Natural killer cell (primary cell): ENCODE measurements around the gene KRT7. TPM values are rescaled to one million over a fixed set of nuclear protein-coding genes. Genes with fewer than 3 reads are reported as not detected.
A peak's percentile ranks its signal among the peaks of the same experiment; 100 is the strongest.

ENCODE experiments used
- ATAC-seq, 3 donors: fragments of 150-1000 bp in 2 of 3; fragments of 200-7000 bp in 1 of 3; cut with Tn5 transposase; 1 replicate in 1 of 3; 2 replicates in 2 of 3; pipeline ENCODE4 v1.10.0; 2021; ENCODE audit warnings: mild to moderate bottlenecking in 2 of 3, moderate library complexity in 2 of 3
- DNase-seq, 2 donors: peaks; one replicate each; pipeline versions ENCODE4 v3.0.0 to v3.0.0-alpha.2; 2013 to 2021; ENCODE audit warnings: mixed read lengths in 1 of 2
- H3K27ac ChIP-seq: one replicate; pipeline ENCODE4 v1.5.1; 2013; ENCODE audit warnings: mild to moderate bottlenecking, low read length
- H3K27me3 ChIP-seq: one replicate; pipeline ENCODE4 v1.6.1; 2013; ENCODE audit warnings: low read length; ENCODE audit not compliant: control insufficient read depth, insufficient read depth
- H3K36me3 ChIP-seq: one replicate; pipeline ENCODE4 v1.6.1; 2013; ENCODE audit warnings: low read length; ENCODE audit not compliant: control insufficient read depth, insufficient read depth
- H3K4me1 ChIP-seq: one replicate; pipeline ENCODE4 v1.6.1; 2013; ENCODE audit warnings: low read length; ENCODE audit not compliant: control insufficient read depth, insufficient read depth
- H3K4me3 ChIP-seq: one replicate; pipeline ENCODE4 v1.5.1; 2013; ENCODE audit warnings: low read length
- H3K9me3 ChIP-seq: one replicate; pipeline ENCODE4 v1.6.1; 2013; ENCODE audit warnings: low read length; ENCODE audit not compliant: control insufficient read depth, insufficient read depth
- H3K27ac Mint-ChIP-seq, 2 donors: one replicate each; pipeline ENCODE4 v1.8.0; 2022; ENCODE audit warnings: mild to moderate bottlenecking in 2 of 2, mixed read lengths in 2 of 2, moderate library complexity in 1 of 2
- H3K27me3 Mint-ChIP-seq, 2 donors: one replicate each; pipeline ENCODE4 v1.8.0; 2022; ENCODE audit warnings: low read depth in 2 of 2, mixed read lengths in 2 of 2
- H3K36me3 Mint-ChIP-seq: one replicate; pipeline ENCODE4 v1.8.0; 2022; ENCODE audit warnings: mixed read lengths
- H3K4me1 Mint-ChIP-seq, 2 donors: one replicate each; pipeline ENCODE4 v1.8.0; 2022; ENCODE audit warnings: mixed read lengths in 2 of 2
- H3K4me3 Mint-ChIP-seq: one replicate; pipeline ENCODE4 v1.8.0; 2022; ENCODE audit warnings: mild to moderate bottlenecking, moderate library complexity, mixed read lengths
- H3K9me3 Mint-ChIP-seq, 2 donors: one replicate each; pipeline ENCODE4 v1.8.0; 2022; ENCODE audit warnings: mixed read lengths in 2 of 2
- WGBS: methylation state at CpG from one replicate; pipeline ENCODE4 v1.1.7; 2013; ENCODE audit warnings: missing lambda C conversion rate; ENCODE audit not compliant: insufficient coverage; 5-methylcytosine and 5-hydroxymethylcytosine counted together
- intact Hi-C: fragments of 100-400 bp; cut with micrococcal nuclease; formaldehyde crosslinking; loops from one replicate; pipeline ENCODE4 v1.14.2; 2022
- total RNA-seq, 4 donors: library from RNA; stranded (reverse); fragments of 120-200 nt in 1 of 4; gene quantifications; one replicate each; pipeline versions ENCODE4 v1.2.3 to v1.2.4, GENCODE V29; 2013 to 2022
- TF ChIP-seq, protein P1 (sequence below): fragments of 200-600 bp; IDR thresholded peaks from one replicate; pipeline ENCODE4 v1.8.0; 2022; ENCODE audit warnings: antibody characterized with exemption

Gene KRT7
- total RNA-seq, 3 donors from 2014 or later (not counting 1 experiment from before 2014, with no cell fraction given), result 0.54 TPM; not detected in 2

DNA sequence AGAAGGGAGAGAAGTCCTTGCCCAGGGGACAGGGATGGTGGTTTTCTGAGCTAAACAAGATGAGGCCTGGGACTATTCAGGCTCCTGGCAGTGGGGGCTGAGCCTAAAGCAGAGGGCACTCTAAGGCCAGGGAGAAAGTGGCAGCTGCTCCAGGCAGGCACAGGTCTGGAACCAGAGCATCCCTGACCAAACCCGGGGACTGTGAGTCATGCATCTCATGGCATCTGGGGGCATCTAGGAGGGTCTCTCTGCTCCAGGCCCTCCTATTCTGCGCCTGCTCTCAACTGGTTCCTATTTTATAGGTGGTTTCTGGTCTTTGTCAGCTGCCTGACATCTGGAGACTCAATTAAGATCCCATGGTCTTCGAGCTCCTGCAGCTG is 11.6 kb downstream of the KRT7 start:
- Histone ChIP-seq H3K27me3 (peaks cover 3% of the 10 kb centered on the region), H3K9me3 (no peaks in the 10 kb centered on the region), H3K27ac (peak overlapping the region; percentile 27), H3K4me3 (no peak overlapping the region), H3K4me1 (peaks cover 17% of the 10 kb centered on the region), H3K36me3 (no peaks in the 10 kb centered on the region)
- intact Hi-C loops, result no loop called here
- TF ChIP-seq, protein P1, sequence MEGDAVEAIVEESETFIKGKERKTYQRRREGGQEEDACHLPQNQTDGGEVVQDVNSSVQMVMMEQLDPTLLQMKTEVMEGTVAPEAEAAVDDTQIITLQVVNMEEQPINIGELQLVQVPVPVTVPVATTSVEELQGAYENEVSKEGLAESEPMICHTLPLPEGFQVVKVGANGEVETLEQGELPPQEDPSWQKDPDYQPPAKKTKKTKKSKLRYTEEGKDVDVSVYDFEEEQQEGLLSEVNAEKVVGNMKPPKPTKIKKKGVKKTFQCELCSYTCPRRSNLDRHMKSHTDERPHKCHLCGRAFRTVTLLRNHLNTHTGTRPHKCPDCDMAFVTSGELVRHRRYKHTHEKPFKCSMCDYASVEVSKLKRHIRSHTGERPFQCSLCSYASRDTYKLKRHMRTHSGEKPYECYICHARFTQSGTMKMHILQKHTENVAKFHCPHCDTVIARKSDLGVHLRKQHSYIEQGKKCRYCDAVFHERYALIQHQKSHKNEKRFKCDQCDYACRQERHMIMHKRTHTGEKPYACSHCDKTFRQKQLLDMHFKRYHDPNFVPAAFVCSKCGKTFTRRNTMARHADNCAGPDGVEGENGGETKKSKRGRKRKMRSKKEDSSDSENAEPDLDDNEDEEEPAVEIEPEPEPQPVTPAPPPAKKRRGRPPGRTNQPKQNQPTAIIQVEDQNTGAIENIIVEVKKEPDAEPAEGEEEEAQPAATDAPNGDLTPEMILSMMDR, result no peak
- Mint-ChIP-seq H3K36me3 (no peaks in the 10 kb centered on the region), H3K27ac (peak overlapping the region; percentile 78 to 96), H3K27me3 (peaks cover 14 to 18% of the 10 kb centered on the region in 2 donors), H3K4me1 (peaks cover 12 to 15% of the 10 kb centered on the region in 2 donors), H3K9me3 (no peaks in the 10 kb centered on the region), H3K4me3 (no peak overlapping the region)
- ATAC-seq (peak in 1 of 3 donors; percentile 4), DNase-seq (no peak)
- 57% methylated on average over 2 of the region's 3 CpGs for WGBS

DNA sequence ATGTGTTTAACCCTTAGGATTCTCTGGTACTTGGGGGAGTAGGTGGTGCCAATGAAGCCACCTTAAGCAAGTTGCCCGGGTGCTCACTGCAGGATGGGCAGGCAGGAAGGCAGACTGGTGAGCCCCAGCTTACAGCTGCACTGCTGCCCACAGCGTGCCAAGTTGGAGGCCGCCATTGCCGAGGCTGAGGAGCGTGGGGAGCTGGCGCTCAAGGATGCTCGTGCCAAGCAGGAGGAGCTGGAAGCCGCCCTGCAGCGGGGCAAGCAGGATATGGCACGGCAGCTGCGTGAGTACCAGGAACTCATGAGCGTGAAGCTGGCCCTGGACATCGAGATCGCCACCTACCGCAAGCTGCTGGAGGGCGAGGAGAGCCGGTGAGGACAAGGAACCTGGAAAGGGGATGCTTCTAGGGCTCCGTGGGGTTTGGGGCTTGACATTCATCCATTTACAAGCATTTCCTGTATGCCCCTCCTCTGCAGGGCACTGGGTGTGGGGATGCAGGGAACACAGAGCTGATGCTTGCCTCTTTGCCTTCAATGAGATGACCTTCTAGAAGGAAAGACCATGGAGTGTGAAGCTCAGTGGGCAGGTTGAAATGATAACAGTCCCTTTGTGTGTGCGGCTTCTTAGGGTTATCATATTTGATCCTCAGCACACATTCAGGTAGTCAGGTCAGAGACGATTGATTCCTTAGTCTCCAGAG is 12.4 kb downstream of the KRT7 start:
- Histone ChIP-seq H3K36me3 (no peaks in the 10 kb centered on the region), H3K4me3 (no peak overlapping the region), H3K27me3 (peaks cover 9% of the 10 kb centered on the region), H3K9me3 (no peaks in the 10 kb centered on the region), H3K4me1 (peaks cover 17% of the 10 kb centered on the region), H3K27ac (no peak overlapping the region)
- WGBS, result 93% methylated on average over 20 of the region's 20 CpGs
- Mint-ChIP-seq H3K27me3 (peaks cover 22 to 23% of the 10 kb centered on the region in 2 donors), H3K36me3 (no peaks in the 10 kb centered on the region), H3K27ac (peak overlapping the region in 1 of 2 donors; percentile 96), H3K4me1 (peaks cover 16 to 22% of the 10 kb centered on the region in 2 donors), H3K9me3 (no peaks in the 10 kb centered on the region), H3K4me3 (no peak overlapping the region)
- DNase-seq, result no peak
- TF ChIP-seq, protein P1, result no peak
- intact Hi-C loops, result no loop called here
- ATAC-seq, result no peak

DNA sequence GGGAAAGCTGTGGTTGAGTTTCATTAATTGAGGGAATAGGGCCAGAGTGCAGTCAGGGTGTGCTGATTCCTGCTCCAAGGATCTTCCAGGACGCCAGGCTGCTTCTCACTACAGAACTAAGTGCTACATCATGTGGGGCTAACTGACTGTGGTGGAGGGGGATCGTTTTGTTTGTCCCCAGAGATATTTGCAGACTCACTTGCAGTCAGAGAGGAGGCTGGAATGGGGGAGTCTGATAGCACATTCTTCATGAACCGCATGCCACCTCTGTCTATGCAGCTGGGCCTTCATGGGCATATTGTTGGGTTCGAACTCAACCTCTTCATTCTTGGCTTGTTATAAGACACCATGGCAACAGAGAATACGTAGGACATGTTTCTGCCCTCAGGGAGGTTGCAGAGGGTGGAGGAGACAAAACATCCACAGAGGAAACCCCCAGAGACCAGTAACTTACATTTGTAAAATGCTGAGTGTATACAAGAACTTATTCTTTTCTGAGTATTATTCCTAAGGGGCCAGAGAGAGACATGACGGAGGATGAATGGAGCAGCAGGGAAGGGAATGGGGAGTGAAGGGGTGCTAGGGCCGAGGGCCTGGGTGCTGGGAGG is 13.0 kb downstream of the KRT7 start:
- Mint-ChIP-seq H3K36me3 (no peaks in the 10 kb centered on the region), H3K27me3 (peaks cover 22 to 26% of the 10 kb centered on the region in 2 donors), H3K27ac (peak overlapping the region in 1 of 2 donors; percentile 96), H3K4me3 (no peak overlapping the region), H3K4me1 (peaks cover 16 to 22% of the 10 kb centered on the region in 2 donors), H3K9me3 (no peaks in the 10 kb centered on the region)
- TF ChIP-seq, protein P1, result no peak
- no peak overlapping the region for H3K4me3 ChIP-seq
- H3K9me3 ChIP-seq, result no peaks in the 10 kb centered on the region
- ATAC-seq (no peak), DNase-seq (no peak)
- no peaks in the 10 kb centered on the region for H3K36me3 ChIP-seq
- H3K4me1 ChIP-seq, result peaks cover 17% of the 10 kb centered on the region
- H3K27me3 ChIP-seq, result peaks cover 9% of the 10 kb centered on the region
- WGBS, result 88% methylated on average over 7 of the region's 7 CpGs
- intact Hi-C loops, result no loop called here
- H3K27ac ChIP-seq, result no peak overlapping the region
